IMR-90 (cell line): ENCODE data around the gene STK10. TPM values are rescaled to one million over a fixed set of nuclear protein-coding genes. Genes with fewer than 3 reads are reported as not detected.

ENCODE experiments used
- ATAC-seq: fragments of 200-7000 bp; cut with Tn5 transposase; 2 replicates; pipeline ENCODE4 v1.9.1; 2020; ENCODE audit warnings: low read depth, mild to moderate bottlenecking, moderate library complexity
- BruUV-seq: library from RNA; stranded (reverse); fragments of 400-500 nt; replicated peaks from 2 replicates; lab custom pipeline; 2021; lab: Mats Ljungman, UMichigan
- CTCF ChIA-PET: fragments of 300-600 bp; formaldehyde crosslinking; extraction: SDS; loops from one replicate; lab custom pipeline; 2021; ENCODE audit warnings: antibody characterized with exemption; lab: Yijun Ruan, JAX
- POLR2A ChIA-PET: fragments of 300-600 bp; sonication (Branson Sonifier 250); formaldehyde crosslinking; loops from one replicate; lab custom pipeline; 2022; ENCODE audit warnings: antibody characterized with exemption; ENCODE audit not compliant: unreplicated experiment; lab: Charles Lee
- DNase-seq: peaks from one replicate; pipeline ENCODE4 v3.0.0; 2013
- H2AFZ ChIP-seq: replicated peaks from 2 replicates; pipeline ENCODE3; 2013; ENCODE audit warnings: low read length, mild to moderate bottlenecking; ENCODE audit not compliant: poor library complexity
- H2AK5ac ChIP-seq: 2 replicates; pipeline ENCODE4 v1.6.1; 2013; ENCODE audit warnings: low read depth, low read length, inconsistent platforms
- H2AK9ac ChIP-seq: replicated peaks from 2 replicates; pipeline ENCODE3; 2013; ENCODE audit warnings: mild to moderate bottlenecking, low read depth, low read length, moderate library complexity; ENCODE audit not compliant: poor library complexity
- H2BK120ac ChIP-seq: 2 replicates; pipeline ENCODE4 v1.6.1; 2013; ENCODE audit warnings: low read depth, low read length, inconsistent platforms
- H2BK15ac ChIP-seq: 3 replicates; pipeline ENCODE4 v1.6.1; 2013; ENCODE audit warnings: low read depth, low read length, inconsistent platforms
- H2BK20ac ChIP-seq: 2 replicates; pipeline ENCODE4 v1.6.1; 2013; ENCODE audit warnings: low read depth, mild to moderate bottlenecking, inconsistent platforms, low read length, moderate library complexity
- H2BK5ac ChIP-seq: 2 replicates; pipeline ENCODE4 v1.6.1; 2013; ENCODE audit warnings: mild to moderate bottlenecking, low read depth, low read length, inconsistent platforms; ENCODE audit not compliant: poor library complexity, severe bottlenecking
- H3K14ac ChIP-seq: replicated peaks from 2 replicates; pipeline ENCODE4 v1.6.1; 2013; ENCODE audit warnings: low read depth, low read length, inconsistent platforms
- H3K18ac ChIP-seq: 2 replicates; pipeline ENCODE4 v1.6.1; 2013; ENCODE audit warnings: low read depth, low read length, control low read depth
- H3K23ac ChIP-seq: 2 replicates; pipeline ENCODE4 v1.6.1; 2013; ENCODE audit warnings: low read depth, low read length, inconsistent platforms
- H3K27ac ChIP-seq: 2 replicates; pipeline ENCODE4 v1.5.1; 2013; ENCODE audit warnings: mild to moderate bottlenecking, control low read depth, low read length; ENCODE audit not compliant: insufficient read depth
- H3K27me3 ChIP-seq: 2 replicates; pipeline ENCODE4 v1.6.1; 2013; ENCODE audit warnings: low read length; ENCODE audit not compliant: control insufficient read depth, insufficient read depth
- H3K36me3 ChIP-seq: 2 replicates; pipeline ENCODE4 v1.6.1; 2013; ENCODE audit warnings: low read length, mixed read lengths; ENCODE audit not compliant: control insufficient read depth, insufficient read depth
- H3K4ac ChIP-seq: 2 replicates; pipeline ENCODE4 v1.6.1; 2013; ENCODE audit warnings: low read depth, low read length, inconsistent platforms
- H3K4me1 ChIP-seq: 2 replicates; pipeline ENCODE4 v1.6.1; 2013; ENCODE audit warnings: low read length, mixed read lengths; ENCODE audit not compliant: control insufficient read depth, insufficient read depth
- H3K4me2 ChIP-seq: 2 replicates; pipeline ENCODE4 v1.6.1; 2013; ENCODE audit warnings: low read depth, mild to moderate bottlenecking, control low read depth, low read length, moderate library complexity
- H3K4me3 ChIP-seq: 2 replicates; pipeline ENCODE4 v1.5.1; 2013; ENCODE audit warnings: low read depth, mild to moderate bottlenecking, control low read depth, low read length, moderate library complexity; ENCODE audit not compliant: insufficient read depth
- H3K56ac ChIP-seq: 2 replicates; pipeline ENCODE4 v1.6.1; 2013; ENCODE audit warnings: low read length, inconsistent platforms; ENCODE audit not compliant: insufficient read depth; ENCODE audit errors: extremely low read depth
- H3K79me1 ChIP-seq, 2 experiments: 2 replicates each; pipeline ENCODE4 v1.6.1; 2013; ENCODE audit warnings: low read length in 2 of 2, inconsistent platforms in 1 of 2, low read depth in 1 of 2
- H3K9ac ChIP-seq: 2 replicates; pipeline ENCODE4 v1.6.1; 2013; ENCODE audit warnings: low read depth, low read length, control low read depth
- H3K9me1 ChIP-seq: 2 replicates; pipeline ENCODE4 v1.6.1; 2013; ENCODE audit warnings: low read length, inconsistent platforms; ENCODE audit not compliant: insufficient read depth
- H3K9me3 ChIP-seq: 2 replicates; pipeline ENCODE4 v1.6.1; 2013; ENCODE audit warnings: low read length; ENCODE audit not compliant: control insufficient read depth, insufficient read depth
- H4K20me1 ChIP-seq: 2 replicates; pipeline ENCODE4 v1.6.1; 2013; ENCODE audit warnings: low read length, inconsistent platforms; ENCODE audit not compliant: insufficient read depth
- H4K5ac ChIP-seq: 2 replicates; pipeline ENCODE4 v1.6.1; 2013; ENCODE audit warnings: mild to moderate bottlenecking, low read depth, low read length, control low read depth
- H4K8ac ChIP-seq, 2 experiments: 2 replicates each; pipeline ENCODE4 v1.6.1; 2013; ENCODE audit warnings: low read depth in 2 of 2, low read length in 2 of 2, control low read depth in 1 of 2, inconsistent platforms in 1 of 2
- H4K91ac ChIP-seq: 2 replicates; pipeline ENCODE4 v1.6.1; 2013; ENCODE audit warnings: low read depth, low read length, inconsistent platforms; ENCODE audit not compliant: insufficient read depth
- BHLHE40 ChIP-seq: fragments of 150-350 bp; IDR thresholded peaks from 2 replicates; pipeline ENCODE4 v1.6.1; 2016; ENCODE audit warnings: mild to moderate bottlenecking, low read depth, low read length
- CEBPB ChIP-seq: IDR thresholded peaks from 2 replicates; pipeline ENCODE4 v1.6.1; 2012; ENCODE audit warnings: low read depth, low read length, improper control_type of control experiment
- CHD1 ChIP-seq: IDR thresholded peaks from 2 replicates; pipeline ENCODE4 v1.6.1; 2012; ENCODE audit warnings: low read depth, low read length, improper control_type of control experiment
- MAFK ChIP-seq: IDR thresholded peaks from 2 replicates; pipeline ENCODE4 v1.6.1; 2012; ENCODE audit warnings: low read depth, low read length, improper control_type of control experiment
- MXI1 ChIP-seq: IDR thresholded peaks from 2 replicates; pipeline ENCODE4 v1.6.1; 2012; ENCODE audit warnings: low read depth, mild to moderate bottlenecking, low read length, moderate library complexity, borderline replicate concordance
- NFE2L2 ChIP-seq: fragments of 150-350 bp; IDR thresholded peaks from 2 replicates; pipeline ENCODE4 v1.6.1; 2016; ENCODE audit warnings: low read depth, mild to moderate bottlenecking, low read length
- RFX5 ChIP-seq: IDR thresholded peaks from 2 replicates; pipeline ENCODE4 v1.8.0; 2012; ENCODE audit warnings: low read depth, mild to moderate bottlenecking, low read length, moderate library complexity
- SMC3 ChIP-seq: fragments of 150-350 bp; IDR thresholded peaks from 2 replicates; pipeline ENCODE4 v1.6.1; 2016; ENCODE audit warnings: low read depth, mild to moderate bottlenecking, antibody characterized with exemption, low read length, moderate library complexity
- WGBS, 2 experiments: methylation state at CpG; one replicate each; pipeline versions ENCODE4 v1.1.5 to v1.1.7; 2013; ENCODE audit warnings: missing lambda C conversion rate in 2 of 2; ENCODE audit not compliant: insufficient read length in 1 of 2; ENCODE audit errors: extremely low coverage in 2 of 2; 5-methylcytosine and 5-hydroxymethylcytosine counted together
- dilution Hi-C: fragments of 300-500 bp; cut with HindIII; formaldehyde crosslinking; loops from one replicate; pipeline ENCODE4 v1.14.3; 2018; ENCODE audit warnings: low sequenced_read_pairs; ENCODE audit not compliant: unreplicated experiment
- in situ Hi-C: fragments of 300-500 bp; cut with MboI; formaldehyde crosslinking; loops from 3 replicates; pipeline ENCODE4 v1.14.3; 2019; ENCODE audit warnings: low sequenced_read_pairs, inconsistent platforms, mixed read lengths
- intact Hi-C: fragments of 100-400 bp; cut with micrococcal nuclease; formaldehyde crosslinking; loops from 2 replicates; pipeline ENCODE4 v1.10.0; 2022
- polyA plus RNA-seq, 3 experiments: library from polyadenylated mRNA; depleted of rRNA; stranded (reverse); fragments of >200 nt; gene quantifications; 2 replicates each; pipeline ENCODE4 v1.2.3, GENCODE V29; 2012; ENCODE audit warnings: low replicate concordance in 1 of 3
- total RNA-seq: library from RNA; depleted of rRNA; stranded (reverse); fragments of >200 nt; gene quantifications from 2 replicates; pipeline ENCODE4 v1.2.3, GENCODE V29; 2012
- TF ChIP-seq, protein P1 (sequence below): fragments of 150-350 bp; IDR thresholded peaks from 2 replicates; pipeline ENCODE4 v1.6.1; 2016; ENCODE audit warnings: low read depth, mild to moderate bottlenecking, low read length, moderate library complexity, borderline replicate concordance
- TF ChIP-seq, protein P2 (sequence below): fragments of 150-350 bp; IDR thresholded peaks from 2 replicates; pipeline ENCODE4 v1.6.1; 2017; ENCODE audit warnings: mild to moderate bottlenecking, antibody characterized with exemption, low read length, low read depth

STK10 gene
- total and polyA plus RNA-seq, 2 of the 4 experiments (the other 2 are of a cell fraction) = 15.4 to 18.5 TPM

DNA sequence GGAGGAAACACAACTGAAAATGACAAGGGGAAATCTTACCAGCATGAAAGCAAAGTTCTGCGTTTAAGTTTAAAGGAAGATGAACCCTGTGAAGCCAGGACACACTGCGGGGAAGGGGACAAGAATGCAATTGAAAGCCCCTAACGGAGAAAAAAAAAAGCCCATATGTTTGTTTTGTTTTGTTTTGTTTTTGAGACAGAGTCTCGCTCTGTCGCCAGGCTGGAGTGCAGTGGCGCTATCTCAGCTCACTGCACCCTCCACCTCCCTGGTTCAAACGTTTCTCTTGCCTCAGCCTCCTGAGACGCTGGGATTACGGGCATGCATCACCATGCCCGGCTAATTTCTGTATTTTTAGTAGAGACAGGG lies 2.9 kb downstream of the STK10 start:
- Histone ChIP-seq H2BK120ac (no peak overlapping the region), H4K20me1 (peaks cover 6% of the 10 kb centered on the region), H3K27ac (no peak overlapping the region), H3K14ac (no peak overlapping the region), H3K4me2 (no peak overlapping the region), H3K36me3 (peaks cover 2% of the 10 kb centered on the region), H3K9me3 (no peaks in the 10 kb centered on the region), H3K4me1 (peaks cover 11% of the 10 kb centered on the region), H4K5ac (no peak overlapping the region), H3K4ac (no peak overlapping the region), H4K8ac (no peak overlapping the region), H2AK5ac (no peak overlapping the region), H2BK15ac (no peak overlapping the region), H3K27me3 (no peaks in the 10 kb centered on the region), H3K4me3 (no peak overlapping the region), H2AK9ac (no peak overlapping the region), H3K18ac (no peak overlapping the region), H3K23ac (no peak overlapping the region), H3K56ac (no peak overlapping the region), H2BK5ac (no peak overlapping the region), H3K9ac (no peak overlapping the region), H4K91ac (no peak overlapping the region), H2AFZ (no peak overlapping the region), H3K9me1 (peaks cover 8% of the 10 kb centered on the region), H3K79me1 (peaks cover 25 to 57% of the 10 kb centered on the region in 2 experiments), H2BK20ac (no peak overlapping the region)
- ChIA-PET CTCF (interaction anchor here (0.6 to 1.4 kb wide), 2 partner anchors 62 to 95 kb away, joined by 3 to 5 read pairs; no protein-coding TSS in a partner anchor), POLR2A (no interaction called here)
- DNase-seq (no peak), ATAC-seq (no peak)
- no CpG with 5 or more reads among the region's 10 CpGs for WGBS, 2 experiments
- in situ Hi-C loops (loop anchor here (5.0 to 25.0 kb wide), 2 partner anchors 83 to 773 kb away; partner anchors contain the start of gene FGF18), intact Hi-C loops (loop anchor here (5.0 kb wide), 2 partner anchors 178 to 768 kb away; partner anchors contain the start of genes FBXW11 and FGF18), dilution Hi-C loops (no loop called here)
- no TSS peak for BruUV-seq
- TF ChIP-seq RFX5 (no peak), MAFK (no peak), NFE2L2 (no peak), MXI1 (no peak), SMC3 (no peak), CHD1 (no peak), CEBPB (no peak), BHLHE40 (no peak)
- TF ChIP-seq, protein P1, sequence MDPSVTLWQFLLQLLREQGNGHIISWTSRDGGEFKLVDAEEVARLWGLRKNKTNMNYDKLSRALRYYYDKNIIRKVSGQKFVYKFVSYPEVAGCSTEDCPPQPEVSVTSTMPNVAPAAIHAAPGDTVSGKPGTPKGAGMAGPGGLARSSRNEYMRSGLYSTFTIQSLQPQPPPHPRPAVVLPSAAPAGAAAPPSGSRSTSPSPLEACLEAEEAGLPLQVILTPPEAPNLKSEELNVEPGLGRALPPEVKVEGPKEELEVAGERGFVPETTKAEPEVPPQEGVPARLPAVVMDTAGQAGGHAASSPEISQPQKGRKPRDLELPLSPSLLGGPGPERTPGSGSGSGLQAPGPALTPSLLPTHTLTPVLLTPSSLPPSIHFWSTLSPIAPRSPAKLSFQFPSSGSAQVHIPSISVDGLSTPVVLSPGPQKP = no peak
- TF ChIP-seq, protein P2, sequence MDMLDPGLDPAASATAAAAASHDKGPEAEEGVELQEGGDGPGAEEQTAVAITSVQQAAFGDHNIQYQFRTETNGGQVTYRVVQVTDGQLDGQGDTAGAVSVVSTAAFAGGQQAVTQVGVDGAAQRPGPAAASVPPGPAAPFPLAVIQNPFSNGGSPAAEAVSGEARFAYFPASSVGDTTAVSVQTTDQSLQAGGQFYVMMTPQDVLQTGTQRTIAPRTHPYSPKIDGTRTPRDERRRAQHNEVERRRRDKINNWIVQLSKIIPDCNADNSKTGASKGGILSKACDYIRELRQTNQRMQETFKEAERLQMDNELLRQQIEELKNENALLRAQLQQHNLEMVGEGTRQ = no peak
